HCEC 1CT (cell line): Measurements from ENCODE around the gene BCL11B.

Experiments used
- DNase-seq: peaks from one replicate; pipeline ENCODE4 v3.0.0-alpha.2; 2017

Gene BCL11B

GRCh38 chr14:99131632-99132271, 140.2 kb downstream of the BCL11B start:
- no peak for DNase-seq

GRCh38 chr14:99129998-99130397, 142.0 kb downstream of the BCL11B start:
- no peak for DNase-seq

- no peak for DNase-seq
These were observed 142.7 kb downstream of the BCL11B start for GRCh38 chr14:99129211-99129696.

- DNase-seq, result no peak
These were observed 143.8 kb downstream of the BCL11B start for GRCh38 chr14:99128185-99128584.

- DNase-seq, result no peak
These were observed 144.3 kb downstream of the BCL11B start for GRCh38 chr14:99127651-99128167.

GRCh38 chr14:99125616-99126431, 146.2 kb downstream of the BCL11B start:
- DNase-seq, result no peak

- DNase-seq, result no peak
These were observed 146.9 kb downstream of the BCL11B start for GRCh38 chr14:99125113-99125512.

GRCh38 chr14:99124482-99125105, 147.4 kb downstream of the BCL11B start:
- DNase-seq, result no peak

- DNase-seq, result no peak
These were observed 148.7 kb downstream of the BCL11B start for GRCh38 chr14:99123208-99123870.

- no peak for DNase-seq
These were observed 149.4 kb downstream of the BCL11B start for GRCh38 chr14:99122521-99123125.

GRCh38 chr14:99121319-99121875, 150.6 kb downstream of the BCL11B start:
- no peak for DNase-seq

GRCh38 chr14:99120526-99121318, 151.3 kb downstream of the BCL11B start:
- DNase-seq, result no peak

- no peak for DNase-seq
These were observed 152.2 kb downstream of the BCL11B start for GRCh38 chr14:99119554-99120525.
